CD4-positive, alpha-beta T cell (primary cell): Measurements from ENCODE around the gene TMEM184B. TPM values are rescaled to one million over a fixed set of nuclear protein-coding genes. Genes with fewer than 3 reads are reported as not detected.

Source experiments
- ATAC-seq: fragments of 200-7000 bp; cut with Tn5 transposase; one replicate; pipeline ENCODE4 v1.10.0; 2022; ENCODE audit warnings: mild to moderate bottlenecking; ENCODE audit not compliant: poor library complexity
- CTCF ChIA-PET: fragments of 350-600 bp; sonication (Branson Sonifier 250); formaldehyde crosslinking; loops from one replicate; lab custom pipeline; 2021; ENCODE audit warnings: antibody characterized with exemption, inconsistent platforms; lab: Charles Lee
- POLR2A ChIA-PET: fragments of 350-600 bp; sonication (Branson Sonifier 250); formaldehyde crosslinking; loops from one replicate; lab custom pipeline; 2021; ENCODE audit warnings: antibody characterized with exemption, inconsistent platforms; lab: Charles Lee
- DNase-seq, 14 experiments: peaks; one replicate each; pipeline ENCODE4 v3.0.0-alpha.2; 2013 to 2020; ENCODE audit warnings: mixed read lengths in 2 of 14
- H3K27ac ChIP-seq, 2 donors: one replicate each; pipeline versions ENCODE4 v1.5.1 to v1.7.0; 2013; ENCODE audit warnings: low read length in 2 of 2, low read depth in 1 of 2, mild to moderate bottlenecking in 1 of 2
- H3K27me3 ChIP-seq, 2 experiments: 1 replicate in 1 of 2; 2 replicates in 1 of 2; pipeline versions ENCODE4 v1.6.1 to v1.7.0; 2013; ENCODE audit warnings: low read length in 2 of 2, control low read depth in 1 of 2, mild to moderate bottlenecking in 1 of 2, moderate library complexity in 1 of 2; ENCODE audit not compliant: insufficient read depth in 2 of 2, control insufficient read depth in 1 of 2
- H3K36me3 ChIP-seq: one replicate; pipeline ENCODE4 v1.6.1; 2013; ENCODE audit warnings: low read length, control low read depth; ENCODE audit not compliant: insufficient read depth
- H3K4me1 ChIP-seq: one replicate; pipeline ENCODE4 v1.6.1; 2013; ENCODE audit warnings: low read length, control low read depth; ENCODE audit not compliant: insufficient read depth
- H3K4me3 ChIP-seq: one replicate; pipeline ENCODE4 v1.5.1; 2013; ENCODE audit warnings: mild to moderate bottlenecking, low read length, moderate library complexity
- H3K9me3 ChIP-seq, 2 experiments: 1 replicate in 1 of 2; 2 replicates in 1 of 2; pipeline versions ENCODE4 v1.6.1 to v1.7.0; 2013; ENCODE audit warnings: low read length in 2 of 2, mild to moderate bottlenecking in 2 of 2, control low read depth in 1 of 2, moderate library complexity in 1 of 2; ENCODE audit not compliant: control insufficient read depth in 1 of 2, insufficient read depth in 1 of 2
- H3K27ac Mint-ChIP-seq: one replicate; pipeline ENCODE4 v1.8.0; 2020; ENCODE audit warnings: mixed read lengths
- H3K27me3 Mint-ChIP-seq: one replicate; pipeline ENCODE4 v1.8.0; 2021; ENCODE audit warnings: mixed read lengths
- H3K36me3 Mint-ChIP-seq: one replicate; pipeline ENCODE4 v1.8.0; 2021; ENCODE audit warnings: low read depth, mixed read lengths
- H3K4me1 Mint-ChIP-seq: one replicate; pipeline ENCODE4 v1.8.0; 2021; ENCODE audit warnings: low read depth, mixed read lengths
- H3K4me3 Mint-ChIP-seq: one replicate; pipeline ENCODE4 v1.8.0; 2020; ENCODE audit warnings: mild to moderate bottlenecking, mixed read lengths
- H3K9me3 Mint-ChIP-seq: one replicate; pipeline ENCODE4 v1.8.0; 2020; ENCODE audit warnings: mixed read lengths
- intact Hi-C, 2 experiments: fragments of 100-400 bp; cut with DNase I in 1 of 2; cut with micrococcal nuclease in 1 of 2; formaldehyde crosslinking; loops; one replicate each; pipeline versions ENCODE4 v1.15.1 to v1.9.0; 2023 to 2025; cut with DNase I, micrococcal nuclease
- total RNA-seq, 174 experiments: library from RNA in 2 of 174; stranded (reverse) in 2 of 174; gene quantifications; one replicate each; pipeline ENCODE4 v1.2.3 and lab custom pipeline; 2021 to 2026
- TF ChIP-seq, protein P1 (sequence below): fragments of 200-600 bp; IDR thresholded peaks from one replicate; pipeline ENCODE4 v1.8.0; 2022; ENCODE audit warnings: antibody characterized with exemption, mild to moderate bottlenecking

TMEM184B gene
- total RNA-seq, 2 experiments from 2014 or later, result 49.3 to 50.1 TPM

DNA sequence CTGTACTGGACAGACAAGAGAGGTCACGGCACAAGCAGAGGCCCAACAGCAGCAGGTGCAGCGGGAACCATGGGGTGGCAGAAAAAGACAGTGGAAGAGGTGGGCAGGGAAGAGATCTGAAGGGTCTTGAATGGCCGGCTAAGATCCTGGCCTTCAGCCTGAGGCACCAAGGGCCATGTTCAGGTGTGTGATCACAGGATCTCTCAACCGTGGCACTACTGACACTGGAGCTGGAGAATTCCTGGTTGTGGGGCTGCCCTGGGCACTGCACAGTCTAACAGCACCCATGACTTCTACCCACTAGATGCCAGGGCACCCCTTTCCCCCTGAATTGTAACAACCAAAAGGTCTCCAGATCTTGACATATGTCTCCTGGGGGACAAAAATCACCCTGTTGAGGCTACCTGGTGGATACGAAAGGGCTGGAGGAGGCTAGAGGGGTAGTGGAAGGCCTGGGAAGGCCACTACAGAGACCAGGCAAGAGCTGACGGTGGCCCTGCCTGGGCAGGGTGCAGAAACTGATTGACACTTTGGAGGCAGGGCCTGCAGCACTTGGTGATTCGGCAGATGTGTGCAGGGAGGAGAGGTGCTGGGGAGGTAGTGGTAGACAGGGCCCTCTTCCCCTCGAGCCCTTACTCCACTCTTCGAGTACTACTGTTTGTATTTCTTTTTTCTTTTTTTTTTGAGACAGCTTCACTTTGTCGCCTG is 36.1 kb upstream of the TMEM184B start:
- Mint-ChIP-seq H3K36me3 (peaks cover 24% of the 10 kb centered on the region), H3K27ac (peak overlapping the region; percentile 34), H3K4me1 (peaks cover 67% of the 10 kb centered on the region), H3K27me3 (no peaks in the 10 kb centered on the region), H3K9me3 (no peaks in the 10 kb centered on the region), H3K4me3 (no peak overlapping the region)
- no peaks in the 10 kb centered on the region for H3K9me3 ChIP-seq
- DNase-seq (no peak), ATAC-seq (no peak)
- intact Hi-C loops, result no loop called here
- ChIA-PET CTCF (no interaction called here), POLR2A (no interaction called here)
- H3K36me3 ChIP-seq, result peaks cover 8% of the 10 kb centered on the region
- TF ChIP-seq, protein P1, sequence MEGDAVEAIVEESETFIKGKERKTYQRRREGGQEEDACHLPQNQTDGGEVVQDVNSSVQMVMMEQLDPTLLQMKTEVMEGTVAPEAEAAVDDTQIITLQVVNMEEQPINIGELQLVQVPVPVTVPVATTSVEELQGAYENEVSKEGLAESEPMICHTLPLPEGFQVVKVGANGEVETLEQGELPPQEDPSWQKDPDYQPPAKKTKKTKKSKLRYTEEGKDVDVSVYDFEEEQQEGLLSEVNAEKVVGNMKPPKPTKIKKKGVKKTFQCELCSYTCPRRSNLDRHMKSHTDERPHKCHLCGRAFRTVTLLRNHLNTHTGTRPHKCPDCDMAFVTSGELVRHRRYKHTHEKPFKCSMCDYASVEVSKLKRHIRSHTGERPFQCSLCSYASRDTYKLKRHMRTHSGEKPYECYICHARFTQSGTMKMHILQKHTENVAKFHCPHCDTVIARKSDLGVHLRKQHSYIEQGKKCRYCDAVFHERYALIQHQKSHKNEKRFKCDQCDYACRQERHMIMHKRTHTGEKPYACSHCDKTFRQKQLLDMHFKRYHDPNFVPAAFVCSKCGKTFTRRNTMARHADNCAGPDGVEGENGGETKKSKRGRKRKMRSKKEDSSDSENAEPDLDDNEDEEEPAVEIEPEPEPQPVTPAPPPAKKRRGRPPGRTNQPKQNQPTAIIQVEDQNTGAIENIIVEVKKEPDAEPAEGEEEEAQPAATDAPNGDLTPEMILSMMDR, result no peak
- peaks cover 48% of the 10 kb centered on the region for H3K4me1 ChIP-seq
- no peaks in the 10 kb centered on the region for H3K27me3 ChIP-seq
- no peak overlapping the region for H3K27ac ChIP-seq
- no peak overlapping the region for H3K4me3 ChIP-seq

- intact Hi-C loops, result loop anchor here in 1 of 2 experiments (2.0 kb wide), 1 partner anchor 25 kb away; no protein-coding TSS in a partner anchor
- Histone ChIP-seq H3K4me1 (peaks cover 17% of the 10 kb centered on the region), H3K4me3 (peak overlapping the region; percentile 19), H3K27ac (no peak overlapping the region), H3K27me3 (no peaks in the 10 kb centered on the region), H3K9me3 (no peaks in the 10 kb centered on the region), H3K36me3 (peaks cover 39% of the 10 kb centered on the region)
- DNase-seq (peak in 7 of 14 experiments; percentile 12 to 72 (median 42)), ATAC-seq (peak; percentile 73)
- H3K36me3 Mint-ChIP-seq, result peaks cover 53% of the 10 kb centered on the region
- H3K27me3 Mint-ChIP-seq, result no peaks in the 10 kb centered on the region
- POLR2A ChIA-PET, result interaction anchor here (0.6 kb wide), 1 partner anchor 125 kb away, joined by 3 read pairs; no protein-coding TSS in a partner anchor
- peak overlapping the region; percentile 8 for H3K4me3 Mint-ChIP-seq
- H3K9me3 Mint-ChIP-seq, result no peaks in the 10 kb centered on the region
- H3K27ac Mint-ChIP-seq, result peak overlapping the region; percentile 41
- CTCF ChIA-PET, result interaction anchor here (0.6 to 1.4 kb wide), 5 partner anchors 10 to 254 kb away, joined by 3 to 5 read pairs (median 3); no protein-coding TSS in a partner anchor
- H3K4me1 Mint-ChIP-seq, result peaks cover 40% of the 10 kb centered on the region
- TF ChIP-seq, protein P1, result no peak
Measured at GRCh38 chr22:38305471-38306448, 33.0 kb upstream of the TMEM184B start.

DNA sequence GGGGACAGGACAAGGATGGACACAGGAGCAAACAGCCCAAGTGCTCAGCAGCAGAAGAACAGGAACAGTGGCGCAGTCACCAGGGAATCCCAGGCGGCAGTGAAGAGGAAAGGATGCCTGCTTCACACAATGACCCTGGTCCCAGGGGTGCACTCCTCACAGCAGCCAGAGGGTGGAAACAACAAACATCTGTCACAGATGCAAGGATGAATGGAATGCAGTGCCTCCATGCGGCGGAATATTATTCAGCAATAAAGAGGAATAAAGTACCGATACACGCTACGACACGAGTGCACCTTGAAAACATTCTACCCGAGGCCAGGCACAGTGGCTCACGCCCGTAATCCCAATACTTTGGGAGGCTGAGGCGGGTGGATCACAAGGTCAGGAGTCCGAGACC is 31.7 kb upstream of the TMEM184B start:
- ATAC-seq, result no peak
- Histone ChIP-seq H3K27ac (no peak overlapping the region), H3K4me1 (peaks cover 17% of the 10 kb centered on the region), H3K27me3 (no peaks in the 10 kb centered on the region), H3K4me3 (no peak overlapping the region), H3K9me3 (no peaks in the 10 kb centered on the region), H3K36me3 (peaks cover 48% of the 10 kb centered on the region)
- no peak for DNase-seq
- no peak overlapping the region for H3K4me3 Mint-ChIP-seq
- no peaks in the 10 kb centered on the region for H3K9me3 Mint-ChIP-seq
- POLR2A ChIA-PET, result no interaction called here
- no peaks in the 10 kb centered on the region for H3K27me3 Mint-ChIP-seq
- H3K36me3 Mint-ChIP-seq, result peaks cover 65% of the 10 kb centered on the region
- TF ChIP-seq, protein P1, result no peak
- CTCF ChIA-PET, result interaction anchor here (0.6 to 1.1 kb wide), 2 partner anchors 33 to 253 kb away, joined by 3 to 4 read pairs; no protein-coding TSS in a partner anchor
- peaks cover 32% of the 10 kb centered on the region for H3K4me1 Mint-ChIP-seq
- H3K27ac Mint-ChIP-seq, result no peak overlapping the region
- intact Hi-C loops, result loop anchor here in 1 of 2 experiments (2.0 kb wide), 1 partner anchor 26 kb away; no protein-coding TSS in a partner anchor
